GM19324 (cell line): ENCODE measurements around the gene ORM1.

Experiments
- ATAC-seq: cut with Tn5 transposase; IDR thresholded peaks from one replicate; pipeline ENCODE4 v1.9.1; 2021; ENCODE audit warnings: mild to moderate bottlenecking, moderate library complexity; ENCODE audit not compliant: unreplicated experiment, low FRiP score

Gene ORM1

DNA sequence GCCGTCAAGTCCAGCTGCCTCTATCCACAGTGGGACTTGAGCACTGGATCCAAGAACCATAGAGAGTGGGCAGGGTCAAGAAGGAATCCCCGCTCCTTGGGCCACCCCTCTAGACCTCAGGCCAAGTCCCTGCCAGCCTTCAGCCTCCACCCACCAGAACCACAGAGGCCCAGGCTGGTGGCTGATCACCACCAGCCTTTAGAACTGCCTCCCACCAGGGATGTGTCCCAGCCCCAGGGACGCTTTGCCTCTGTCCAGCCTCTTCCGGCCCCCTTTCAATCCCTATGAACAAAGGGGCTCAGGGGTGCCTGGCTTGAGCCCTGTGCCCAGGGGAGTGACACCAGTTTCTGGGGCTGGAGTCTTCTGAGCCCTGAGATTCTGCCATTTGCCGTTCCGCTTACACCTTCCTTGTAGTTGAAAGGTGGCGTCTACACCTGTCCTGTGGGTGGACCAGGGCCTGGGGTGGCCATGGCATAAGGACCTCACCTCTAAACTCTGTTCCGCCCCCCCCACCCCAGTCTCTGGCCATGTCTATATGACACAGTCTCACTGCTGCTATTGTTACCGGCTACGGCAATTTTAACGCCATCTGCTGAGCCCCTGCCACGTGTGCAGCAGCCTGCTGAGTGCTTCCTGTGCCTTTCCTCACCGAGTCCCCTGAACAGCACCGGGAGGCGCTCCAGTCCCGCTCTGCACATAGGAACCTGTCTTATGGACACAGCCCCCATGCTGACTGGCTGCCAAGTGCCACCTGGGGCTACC, 35.7 kb upstream of the ORM1 start:
- ATAC-seq, result no peak

DNA sequence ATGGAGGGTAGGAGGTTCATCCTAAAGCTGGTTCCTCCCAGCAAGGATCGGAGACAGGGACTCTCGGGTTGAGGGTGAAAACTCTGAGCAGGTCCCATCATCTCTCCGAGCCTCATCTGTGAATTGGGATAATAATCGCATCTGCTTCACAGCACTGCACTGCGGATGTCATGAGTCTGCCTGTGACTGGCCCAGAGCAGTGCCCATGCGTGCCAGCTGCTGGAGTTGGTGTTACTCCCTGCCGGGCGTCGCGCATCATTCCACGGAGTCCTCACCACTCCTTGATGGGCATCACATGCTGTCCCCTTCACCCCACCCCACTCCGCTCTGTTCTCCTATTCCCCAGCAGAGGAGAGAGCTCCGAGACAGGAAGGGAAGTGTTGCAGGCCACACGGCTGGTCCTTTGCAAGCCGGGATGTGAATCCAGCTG, 35.1 kb upstream of the ORM1 start:
- ATAC-seq, result no peak

DNA sequence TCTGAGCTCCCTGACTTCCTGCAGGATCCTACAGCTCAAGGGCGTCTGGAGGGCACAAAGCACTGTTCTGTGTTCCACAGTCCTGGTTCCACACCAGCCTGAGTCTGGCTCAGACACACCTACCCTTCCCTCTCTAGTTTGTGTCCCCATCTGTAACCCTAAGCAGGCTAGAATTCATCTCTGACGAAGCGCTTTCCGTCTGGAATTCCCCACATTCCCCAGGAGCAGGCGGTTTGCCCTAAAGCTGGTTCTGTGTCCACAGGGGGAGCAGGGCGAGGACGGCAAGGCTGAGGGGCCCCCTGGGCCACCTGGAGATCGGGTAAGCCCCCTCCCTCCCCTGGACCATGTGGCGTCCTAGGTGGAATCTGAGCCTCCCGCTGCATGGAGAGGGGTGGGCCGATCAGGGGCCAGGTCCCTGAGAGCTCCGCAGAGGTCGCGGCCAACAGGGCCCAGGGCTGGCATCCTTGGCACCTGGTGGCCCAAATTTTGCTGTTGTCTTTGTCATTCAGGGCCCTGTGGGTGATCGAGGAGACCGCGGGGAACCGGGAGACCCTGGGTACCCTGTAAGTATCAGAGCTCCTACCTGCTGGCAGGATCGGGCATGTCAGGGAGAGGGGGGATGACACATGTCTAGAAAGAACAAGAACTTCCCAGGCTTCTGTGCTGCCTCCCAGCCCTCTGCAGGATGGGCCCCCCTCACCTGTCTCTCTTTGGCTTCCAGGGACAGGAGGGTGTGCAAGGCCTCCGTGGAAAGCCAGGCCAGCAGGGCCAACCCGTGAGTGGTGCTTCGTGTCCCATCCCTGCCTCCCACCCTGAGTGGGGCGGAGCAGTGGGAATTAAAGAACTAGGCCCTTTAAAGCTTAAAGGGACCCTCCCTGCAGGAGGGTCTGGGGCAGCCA, 34.5 kb upstream of the ORM1 start:
- ATAC-seq, result no peak

DNA sequence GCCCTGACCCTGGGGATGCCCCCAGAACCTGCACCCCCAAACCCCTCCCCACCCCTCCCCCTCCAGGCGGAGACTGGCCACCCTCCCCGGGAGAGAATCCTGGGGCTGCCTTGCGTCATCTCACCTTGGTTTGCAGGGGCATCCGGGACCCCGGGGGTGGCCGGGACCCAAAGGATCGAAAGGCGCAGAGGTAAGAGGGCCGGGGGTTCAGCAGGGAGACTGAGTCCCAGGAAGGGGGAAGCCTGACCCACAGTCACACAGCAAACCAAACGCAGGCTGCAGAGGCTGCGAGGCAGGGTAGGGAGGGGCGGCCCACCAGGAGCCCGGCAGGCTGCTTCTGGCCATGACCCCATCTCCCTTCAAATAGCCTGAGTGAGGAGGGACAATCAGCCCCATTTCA, 33.8 kb upstream of the ORM1 start:
- ATAC-seq, result no peak

DNA sequence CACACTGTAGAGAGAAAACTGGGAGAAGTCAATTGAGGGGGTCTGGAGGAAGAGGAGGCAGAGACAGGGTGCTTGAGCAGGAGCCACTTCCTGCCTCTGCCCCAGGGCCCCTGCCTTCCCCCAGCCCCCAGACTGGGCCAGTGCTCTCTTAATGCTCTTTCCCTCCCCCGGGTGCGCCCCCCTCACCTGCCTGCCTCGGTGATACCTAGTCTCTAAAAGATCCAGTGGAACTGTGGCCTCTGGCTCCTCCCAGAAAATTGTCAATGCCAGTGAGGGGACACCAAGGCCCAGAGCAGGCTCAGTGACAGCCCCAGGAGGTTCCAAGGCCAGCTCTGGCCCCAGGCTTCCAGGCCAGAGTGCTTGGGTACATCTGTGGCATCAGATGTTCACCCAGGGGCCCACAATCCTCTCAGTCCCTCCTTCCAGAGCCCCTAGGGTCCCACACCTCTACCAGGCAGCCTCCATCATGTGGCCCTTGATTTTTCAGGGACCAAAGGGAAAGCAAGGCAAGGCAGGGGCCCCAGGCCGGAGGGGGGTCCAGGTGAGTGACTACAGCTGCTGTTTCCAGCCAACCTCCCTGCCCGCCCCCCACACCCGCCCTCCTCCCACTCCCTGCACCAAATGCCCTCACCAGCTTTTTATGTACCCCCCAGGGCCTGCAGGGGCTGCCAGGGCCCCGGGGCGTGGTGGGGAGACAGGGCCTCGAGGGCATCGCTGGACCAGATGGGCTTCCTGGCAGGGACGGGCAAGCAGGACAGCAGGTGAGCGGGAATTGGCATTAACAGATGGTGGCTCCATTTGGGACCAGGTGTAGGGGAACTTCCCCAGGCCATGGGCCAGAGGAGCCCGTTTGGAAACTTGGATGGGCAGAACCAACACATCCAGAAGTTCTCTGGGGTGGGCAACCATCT, 33.1 kb upstream of the ORM1 start:
- no peak for ATAC-seq

DNA sequence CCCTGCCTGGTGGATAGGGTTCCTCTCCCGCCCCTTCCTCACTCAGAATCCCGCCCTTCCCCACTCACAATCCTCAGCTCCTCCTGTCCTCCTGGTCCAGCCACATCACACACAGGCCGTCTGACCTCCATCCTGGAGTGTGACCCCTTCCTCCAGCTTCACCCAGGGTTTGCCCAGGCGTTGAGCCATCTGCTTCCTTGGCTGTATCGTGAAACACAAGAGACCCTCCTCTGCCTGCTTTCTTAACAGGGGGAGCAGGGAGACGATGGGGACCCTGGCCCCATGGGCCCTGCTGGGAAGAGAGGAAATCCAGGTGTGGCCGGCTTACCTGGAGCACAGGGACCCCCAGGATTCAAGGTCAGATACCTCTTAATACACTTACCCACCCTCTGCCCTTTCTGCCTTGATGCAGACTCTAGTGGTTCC, 32.3 kb upstream of the ORM1 start:
- no peak for ATAC-seq

DNA sequence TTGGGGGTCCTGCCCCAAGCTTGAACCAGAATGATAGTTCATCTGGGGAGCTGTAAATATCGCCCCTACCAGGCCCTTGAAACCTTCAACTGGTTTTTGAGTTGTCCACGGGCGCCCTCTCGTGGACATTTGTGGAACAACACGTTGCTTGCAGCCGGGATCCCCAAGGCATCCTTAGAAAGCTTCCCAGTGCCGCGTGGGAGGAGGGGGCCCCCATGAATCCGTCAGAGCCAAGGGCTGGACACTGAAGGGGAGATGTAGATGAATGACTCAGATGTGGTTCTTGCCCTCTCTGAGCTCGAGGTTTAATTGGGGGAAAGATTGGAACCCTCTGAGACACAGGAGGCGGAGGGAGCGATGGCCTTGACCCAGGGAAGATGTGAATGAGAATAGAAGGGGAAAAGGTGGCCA, 31.8 kb upstream of the ORM1 start:
- ATAC-seq, result no peak

DNA sequence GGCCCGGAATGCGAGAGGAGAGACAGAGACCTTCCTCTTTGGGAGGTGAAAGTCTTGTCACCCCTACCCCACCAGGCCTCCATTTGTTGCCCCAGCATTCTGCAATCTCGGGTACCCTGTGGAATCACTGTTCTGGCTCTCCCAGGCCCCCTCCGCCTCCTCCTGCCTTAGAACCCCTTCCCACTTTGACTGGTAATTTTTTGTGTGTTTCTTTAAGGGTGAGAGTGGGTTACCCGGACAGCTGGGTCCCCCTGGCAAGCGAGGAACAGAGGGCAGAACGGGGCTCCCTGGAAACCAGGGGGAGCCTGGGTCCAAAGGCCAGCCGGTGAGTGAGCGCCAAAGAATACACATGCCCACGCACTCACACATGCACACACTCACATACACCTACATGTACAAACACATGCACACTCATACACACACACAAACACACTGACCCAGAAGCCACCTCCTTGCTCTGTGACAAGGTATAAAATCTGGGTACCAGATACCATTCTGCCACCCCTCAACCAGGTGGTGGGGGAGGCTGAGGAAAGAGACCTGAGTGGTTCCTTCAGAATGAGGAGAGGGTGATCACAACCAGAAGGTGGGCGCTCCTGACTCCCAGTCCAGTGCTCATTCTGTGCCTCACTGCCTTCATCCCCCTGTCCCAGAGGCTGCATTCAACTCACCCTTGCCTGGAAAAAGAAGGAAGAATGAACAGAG, 30.9 kb upstream of the ORM1 start:
- no peak for ATAC-seq

DNA sequence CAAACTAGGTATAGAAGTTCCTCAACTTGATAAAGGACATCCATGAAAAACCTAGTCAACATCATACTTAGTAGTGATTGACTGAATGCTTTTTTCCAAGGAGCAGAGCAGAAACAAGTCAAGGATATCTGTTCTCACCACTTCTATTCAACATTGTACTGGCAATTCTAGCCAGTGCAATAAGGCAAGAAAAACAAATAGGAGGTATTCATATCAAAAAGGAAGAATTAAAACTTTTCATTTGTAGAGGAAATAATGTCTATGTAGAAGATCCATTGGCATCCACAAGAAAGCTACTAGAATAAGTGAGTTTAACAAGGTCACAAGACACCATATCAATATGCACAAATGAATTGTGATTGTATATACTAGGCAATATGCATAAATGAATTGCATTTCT, 28.2 kb upstream of the ORM1 start:
- ATAC-seq, result no peak

DNA sequence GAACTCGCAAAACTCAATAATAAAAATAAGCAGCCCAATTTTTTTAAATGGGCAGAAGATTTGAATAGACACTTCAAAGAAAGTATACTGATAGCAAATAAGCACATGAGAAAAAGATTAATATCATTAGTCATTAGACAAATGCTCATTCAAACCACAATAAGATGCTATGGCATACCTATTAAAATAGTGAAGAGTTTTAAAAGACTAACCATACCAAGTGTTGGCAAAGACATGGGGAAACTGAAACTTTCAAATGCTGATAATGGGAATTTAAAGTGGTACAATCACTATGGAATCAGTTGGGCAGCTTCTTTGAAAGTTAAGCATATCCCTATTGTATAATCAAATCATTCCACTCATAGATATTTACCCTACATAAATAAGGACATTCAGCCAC, 26.6 kb upstream of the ORM1 start:
- ATAC-seq, result no peak

DNA sequence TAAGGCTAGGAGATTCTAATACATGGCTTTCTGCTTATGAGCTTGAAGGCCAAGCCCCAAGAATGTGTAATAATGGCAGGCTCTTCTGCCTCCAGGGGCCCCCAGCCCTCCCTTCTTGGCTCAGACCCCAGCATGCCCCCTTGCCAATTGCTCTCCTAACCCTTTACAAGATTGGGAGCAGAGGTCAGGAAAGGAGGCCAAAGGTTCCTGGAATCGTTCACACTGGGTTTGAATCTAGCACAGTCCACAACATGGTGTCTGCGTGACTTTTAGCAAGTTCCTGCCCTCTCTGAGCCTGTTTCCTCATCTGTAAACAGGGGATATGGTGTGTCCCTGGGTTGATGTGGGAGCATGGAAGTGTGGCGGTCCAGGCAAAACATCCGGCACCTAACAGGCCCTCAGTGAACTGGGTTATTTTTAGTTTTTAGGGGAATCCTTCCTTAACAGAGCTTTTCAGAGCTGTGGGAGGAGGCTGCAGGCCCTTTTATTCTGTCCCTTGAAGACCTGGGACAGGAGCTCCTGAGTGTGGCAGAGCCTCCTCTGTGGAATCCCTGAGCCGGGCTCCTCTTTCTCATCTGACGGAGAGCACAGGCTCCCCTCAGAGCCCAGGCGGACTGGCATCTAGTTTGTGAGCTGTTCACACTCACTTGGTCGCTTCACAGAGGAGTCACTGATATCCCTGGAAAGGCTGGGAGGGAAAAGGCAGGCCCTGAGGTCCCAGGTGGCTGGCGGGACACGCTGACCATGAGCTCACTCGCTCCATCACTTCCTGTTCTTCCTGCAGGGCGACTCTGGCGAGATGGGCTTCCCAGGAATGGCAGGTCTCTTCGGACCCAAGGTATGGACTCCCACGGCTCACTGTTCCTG, 23.4 kb upstream of the ORM1 start:
- no peak for ATAC-seq

DNA sequence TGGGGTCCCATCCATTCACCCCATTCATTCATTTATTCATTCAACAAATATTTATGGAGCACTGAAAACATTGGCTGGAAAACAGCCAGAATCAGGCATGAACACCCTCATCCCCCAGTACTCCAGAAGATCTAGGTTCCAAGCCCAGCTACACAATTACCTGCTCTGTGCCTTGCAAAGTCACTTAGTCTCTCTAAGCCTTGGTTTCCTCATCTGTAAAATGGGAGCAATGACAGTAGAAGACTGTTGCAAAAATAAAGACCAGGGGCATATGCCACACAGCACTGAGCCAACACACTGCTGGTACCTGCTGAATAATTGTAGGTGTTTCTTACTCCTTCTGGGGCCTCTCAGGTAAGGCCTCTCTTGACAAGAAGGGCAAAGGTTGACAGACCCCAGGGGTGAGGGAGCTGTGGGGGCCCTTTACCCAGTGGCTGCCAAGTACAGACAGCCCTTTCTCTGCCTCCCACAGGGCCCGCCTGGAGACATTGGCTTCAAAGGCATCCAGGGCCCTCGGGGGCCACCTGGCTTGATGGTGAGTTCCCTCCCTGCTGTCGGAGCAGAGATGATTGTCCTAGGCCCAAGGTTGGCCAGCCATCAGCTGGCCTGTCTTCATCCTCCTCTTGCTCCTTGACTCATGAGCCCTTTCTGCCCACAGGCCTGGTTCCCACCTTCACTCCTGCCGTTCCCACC, 22.6 kb upstream of the ORM1 start:
- no peak for ATAC-seq

DNA sequence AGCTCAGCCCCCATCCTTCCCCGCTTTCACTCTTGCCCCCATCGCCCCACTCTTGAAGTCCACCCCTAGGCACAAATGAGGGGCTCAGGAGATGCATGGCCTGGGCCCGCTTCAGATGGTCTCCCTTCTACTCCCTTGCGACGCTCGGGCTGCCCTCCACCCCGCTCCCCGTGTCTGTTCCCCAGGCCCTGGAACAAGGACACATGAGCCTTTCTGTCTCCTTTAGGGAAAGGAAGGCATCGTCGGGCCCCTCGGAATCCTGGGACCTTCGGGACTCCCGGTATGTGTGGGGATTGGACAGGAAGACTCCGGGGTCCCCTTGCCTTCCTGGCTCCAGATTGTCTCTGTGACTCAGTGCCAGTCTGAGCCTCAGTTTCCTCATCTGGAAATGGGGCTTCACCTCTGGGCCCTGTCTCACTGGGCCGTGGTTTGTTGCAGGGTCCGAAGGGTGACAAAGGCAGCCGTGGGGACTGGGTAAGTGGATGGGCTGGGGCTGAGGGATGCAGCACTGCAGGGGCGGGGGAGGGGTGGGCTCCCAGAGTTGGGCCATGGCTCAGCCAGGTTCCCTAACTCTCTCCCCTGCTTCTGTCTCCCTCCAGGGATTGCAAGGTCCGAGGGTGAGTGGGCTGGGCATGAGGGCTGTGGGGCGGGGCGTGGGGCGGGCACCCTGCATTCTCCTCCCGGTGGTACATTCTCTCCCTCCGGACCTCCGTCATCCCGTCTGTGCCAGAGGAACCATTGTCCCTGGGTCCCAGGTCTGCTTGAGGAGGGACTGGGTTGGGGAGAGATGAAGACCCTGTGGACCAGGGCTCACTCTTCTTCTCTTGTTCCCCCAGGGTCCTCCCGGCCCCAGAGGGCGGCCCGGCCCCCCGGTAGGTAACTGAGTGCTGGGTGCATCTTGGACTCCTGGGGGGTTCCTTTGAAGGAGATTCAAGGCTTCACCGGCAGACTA, 21.8 kb upstream of the ORM1 start:
- ATAC-seq, result no peak

DNA sequence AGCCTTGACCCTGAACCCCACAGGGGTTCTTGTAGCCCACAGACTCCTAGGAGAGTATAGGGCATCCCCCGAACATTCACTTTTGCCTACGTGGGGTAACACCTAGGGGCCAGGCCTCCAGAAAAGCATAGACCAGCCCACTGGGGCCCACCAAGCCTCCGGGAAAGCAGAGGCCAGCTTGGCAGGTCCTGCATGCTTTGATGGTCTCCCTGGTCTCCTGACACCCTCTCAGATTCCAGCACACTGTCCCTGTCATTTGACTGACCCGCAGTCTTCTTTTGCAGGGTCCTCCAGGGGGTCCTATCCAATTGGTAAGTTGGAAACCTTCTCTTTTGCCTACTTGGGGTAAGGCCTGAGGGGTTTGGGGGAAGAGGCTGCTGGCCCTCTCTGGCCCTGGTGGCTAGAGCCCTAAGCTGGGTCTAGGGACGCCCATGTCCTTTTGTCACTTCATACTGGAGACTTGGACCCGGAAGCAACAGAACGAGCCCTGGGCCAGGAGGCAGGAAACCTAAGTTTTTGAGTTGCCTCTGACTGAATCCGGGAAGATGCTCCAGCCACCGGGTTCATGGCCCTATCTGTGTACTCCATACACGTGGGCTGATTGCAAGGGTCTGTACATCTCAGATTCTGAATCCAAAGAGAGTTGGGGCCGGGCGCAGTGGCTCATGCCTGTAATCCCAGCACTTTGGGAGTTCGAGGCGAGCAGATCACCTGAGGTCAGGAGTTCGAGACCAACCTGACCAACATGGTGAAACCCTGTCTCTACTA, 20.9 kb upstream of the ORM1 start:
- no peak for ATAC-seq

DNA sequence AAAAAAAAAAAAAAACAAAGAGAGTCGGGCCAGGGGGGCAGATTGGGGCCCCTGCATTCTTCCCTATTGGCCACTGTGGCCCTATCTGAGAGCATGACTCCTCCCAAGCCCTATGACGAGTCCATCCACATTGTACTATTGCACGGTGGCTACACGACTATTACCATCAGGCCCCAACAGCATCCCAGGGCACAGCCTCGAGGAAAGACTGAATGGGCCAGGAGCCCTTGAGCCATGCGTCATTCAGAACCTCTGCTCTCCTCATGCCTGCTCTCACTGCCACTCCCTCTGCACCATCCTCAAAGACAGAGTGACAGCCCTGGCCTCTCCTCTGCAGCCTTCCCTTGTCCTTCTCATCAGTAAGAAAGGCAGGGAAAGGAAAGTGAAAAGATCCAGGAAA, 20.2 kb upstream of the ORM1 start:
- no peak for ATAC-seq

DNA sequence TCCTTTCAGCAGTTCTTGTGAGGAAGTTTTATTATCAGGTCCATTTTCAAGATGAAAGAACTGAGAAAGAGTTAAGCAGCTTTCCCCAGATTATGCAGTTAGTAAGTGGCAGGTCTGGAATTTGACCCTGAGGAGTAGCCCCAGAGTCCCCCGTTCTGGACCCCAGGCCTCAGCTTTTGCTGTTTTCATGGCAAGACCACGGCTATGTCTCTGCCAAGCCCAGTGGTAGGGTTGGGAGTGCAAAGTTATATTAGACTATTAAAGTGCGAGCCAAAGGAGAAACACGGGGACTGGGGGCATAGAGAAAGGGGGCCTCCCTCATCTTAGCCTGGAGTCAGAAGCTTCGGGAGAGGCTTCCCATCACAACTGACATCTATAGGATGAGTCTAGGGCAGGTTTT, 19.3 kb upstream of the ORM1 start:
- ATAC-seq, result no peak

DNA sequence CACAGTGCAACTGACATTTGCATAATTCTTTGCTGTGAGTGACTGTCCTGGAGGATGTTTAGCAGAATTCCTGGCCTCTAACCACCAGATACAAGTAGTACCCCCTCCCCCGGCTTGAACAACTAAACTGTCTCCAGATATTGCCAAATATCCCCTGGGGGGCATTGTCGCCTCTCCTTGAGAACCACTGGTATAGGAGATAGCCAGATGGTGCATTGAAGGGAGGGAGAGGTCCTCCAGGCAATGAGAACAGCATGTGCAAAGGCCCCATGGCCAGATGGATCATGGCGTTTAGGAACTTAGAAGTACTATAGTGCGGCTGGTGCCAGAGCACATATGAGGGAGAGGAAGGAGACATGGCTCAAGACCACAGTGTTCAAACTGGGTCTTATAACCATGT, 18.9 kb upstream of the ORM1 start:
- ATAC-seq, result no peak
